GM12801 (cell line): ENCODE data around the gene HTR4.

ENCODE experiments used
- CTCF ChIP-seq: IDR thresholded peaks from one replicate; pipeline ENCODE4 v1.5.1; 2011; ENCODE audit warnings: control low read depth; ENCODE audit not compliant: insufficient read length; ENCODE audit errors: extremely low read depth

The HTR4 gene

GRCh38 chr5:148443998-148444397 lies 210.3 kb downstream of the HTR4 start:
- TF ChIP-seq CTCF = no peak

GRCh38 chr5:148443241-148443640 lies 211.1 kb downstream of the HTR4 start:
- TF ChIP-seq CTCF = no peak

GRCh38 chr5:148438933-148439332 lies 215.4 kb downstream of the HTR4 start:
- TF ChIP-seq CTCF = no peak

GRCh38 chr5:148437249-148437648 lies 217.1 kb downstream of the HTR4 start:
- no peak for TF ChIP-seq CTCF

GRCh38 chr5:148436029-148436428 lies 218.3 kb downstream of the HTR4 start:
- TF ChIP-seq CTCF = no peak

GRCh38 chr5:148433826-148434225 lies 220.5 kb downstream of the HTR4 start:
- TF ChIP-seq CTCF = no peak
